Loucy (cell line): ENCODE data around the gene CLDN24.

ENCODE experiments used
- H2AFZ ChIP-seq: fragments of 200-600 bp; sonication (generic); 2 replicates; pipeline ENCODE4 v1.6.0; 2016; ENCODE audit warnings: antibody characterized with exemption, mild to moderate bottlenecking, low read length, moderate library complexity
- H3F3A ChIP-seq: fragments of 200-600 bp; 2 replicates; pipeline ENCODE4 v1.6.0; 2016; ENCODE audit warnings: antibody characterized with exemption, low read depth, mild to moderate bottlenecking
- H3K27me3 ChIP-seq: fragments of 200-600 bp; sonication (generic); 2 replicates; pipeline ENCODE4 v1.6.1; 2014; ENCODE audit warnings: low read length, mild to moderate bottlenecking; ENCODE audit not compliant: insufficient read depth, poor library complexity, severe bottlenecking
- H3K36me3 ChIP-seq: fragments of 200-600 bp; sonication (generic); 2 replicates; pipeline ENCODE4 v1.6.1; 2016; ENCODE audit warnings: low read length; ENCODE audit not compliant: insufficient read depth
- H3K4me1 ChIP-seq: fragments of 200-600 bp; sonication (generic); 2 replicates; pipeline ENCODE4 v1.5.1; 2014; ENCODE audit warnings: low read length, mild to moderate bottlenecking; ENCODE audit not compliant: insufficient read depth, poor library complexity, severe bottlenecking
- H3K4me2 ChIP-seq: fragments of 200-600 bp; sonication (generic); 2 replicates; pipeline ENCODE4 v1.6.0; 2014; ENCODE audit warnings: antibody characterized with exemption, low read length, low read depth, mild to moderate bottlenecking; ENCODE audit not compliant: poor library complexity, severe bottlenecking
- H3K4me3 ChIP-seq: fragments of 200-600 bp; sonication (generic); 2 replicates; pipeline ENCODE4 v1.5.1; 2014; ENCODE audit warnings: low read length, mild to moderate bottlenecking, mixed read lengths; ENCODE audit not compliant: poor library complexity, severe bottlenecking
- H3K79me2 ChIP-seq: fragments of 200-600 bp; sonication (generic); 2 replicates; pipeline ENCODE4 v1.6.1; 2014; ENCODE audit warnings: low read length; ENCODE audit not compliant: insufficient read depth
- H3K9ac ChIP-seq: fragments of 200-600 bp; sonication (generic); 2 replicates; pipeline ENCODE4 v1.6.0; 2014; ENCODE audit warnings: mild to moderate bottlenecking, low read depth, low read length, moderate library complexity; ENCODE audit not compliant: poor library complexity, severe bottlenecking
- H3K9me2 ChIP-seq: fragments of 200-600 bp; sonication (generic); replicated peaks from 2 replicates; pipeline ENCODE4 v1.6.1; 2016; ENCODE audit warnings: low read depth, low read length, mixed read lengths
- H3K9me3 ChIP-seq: fragments of 200-600 bp; sonication (generic); 2 replicates; pipeline ENCODE4 v1.6.1; 2014; ENCODE audit warnings: mild to moderate bottlenecking, antibody characterized with exemption, low read length, low read depth; ENCODE audit not compliant: insufficient read depth
- H4K20me1 ChIP-seq: fragments of 200-600 bp; sonication (generic); 2 replicates; pipeline ENCODE4 v1.6.0; 2014; ENCODE audit warnings: antibody characterized with exemption, low read length, mild to moderate bottlenecking; ENCODE audit not compliant: insufficient read depth, poor library complexity, severe bottlenecking
- EZH2phosphoT487 ChIP-seq: fragments of 200-600 bp; IDR thresholded peaks from 2 replicates; pipeline ENCODE4 v1.6.1; 2018; ENCODE audit warnings: antibody characterized with exemption, mild to moderate bottlenecking, moderate library complexity, borderline replicate concordance
- TF ChIP-seq, protein P1 (sequence below): fragments of 200-600 bp; sonication (generic); conservative IDR thresholded peaks from 2 replicates; pipeline ENCODE4 v1.5.1; 2014; ENCODE audit warnings: mild to moderate bottlenecking, antibody characterized with exemption, low read length

Gene CLDN24

DNA sequence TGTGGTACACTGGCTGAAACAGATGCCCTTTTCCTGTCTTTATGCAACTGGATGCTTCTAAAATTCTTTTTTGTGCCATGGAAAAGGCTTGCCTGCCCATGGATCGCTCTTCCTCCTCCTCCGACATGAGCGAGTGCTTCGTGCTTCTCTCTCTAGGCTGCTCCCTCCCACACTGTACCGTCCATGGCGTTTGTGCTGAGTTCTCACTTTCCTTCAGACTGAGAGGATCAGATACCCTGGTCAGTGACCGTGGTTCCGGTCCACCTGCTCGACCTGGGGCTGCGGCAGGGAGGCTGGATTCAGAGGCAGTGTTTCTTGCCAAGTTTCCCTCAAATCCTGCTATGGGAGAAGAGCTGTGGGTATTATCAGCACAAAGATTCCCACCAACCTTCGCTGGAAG, 10.2 kb upstream of the CLDN24 start:
- H3K4me1 ChIP-seq = no peaks in the 10 kb centered on the region
- H3F3A ChIP-seq = no peaks in the 10 kb centered on the region
- TF ChIP-seq, protein P1, sequence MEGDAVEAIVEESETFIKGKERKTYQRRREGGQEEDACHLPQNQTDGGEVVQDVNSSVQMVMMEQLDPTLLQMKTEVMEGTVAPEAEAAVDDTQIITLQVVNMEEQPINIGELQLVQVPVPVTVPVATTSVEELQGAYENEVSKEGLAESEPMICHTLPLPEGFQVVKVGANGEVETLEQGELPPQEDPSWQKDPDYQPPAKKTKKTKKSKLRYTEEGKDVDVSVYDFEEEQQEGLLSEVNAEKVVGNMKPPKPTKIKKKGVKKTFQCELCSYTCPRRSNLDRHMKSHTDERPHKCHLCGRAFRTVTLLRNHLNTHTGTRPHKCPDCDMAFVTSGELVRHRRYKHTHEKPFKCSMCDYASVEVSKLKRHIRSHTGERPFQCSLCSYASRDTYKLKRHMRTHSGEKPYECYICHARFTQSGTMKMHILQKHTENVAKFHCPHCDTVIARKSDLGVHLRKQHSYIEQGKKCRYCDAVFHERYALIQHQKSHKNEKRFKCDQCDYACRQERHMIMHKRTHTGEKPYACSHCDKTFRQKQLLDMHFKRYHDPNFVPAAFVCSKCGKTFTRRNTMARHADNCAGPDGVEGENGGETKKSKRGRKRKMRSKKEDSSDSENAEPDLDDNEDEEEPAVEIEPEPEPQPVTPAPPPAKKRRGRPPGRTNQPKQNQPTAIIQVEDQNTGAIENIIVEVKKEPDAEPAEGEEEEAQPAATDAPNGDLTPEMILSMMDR = no peak
- TF ChIP-seq EZH2phosphoT487 = no peak
- H3K4me2 ChIP-seq = no peak overlapping the region
- no peaks in the 10 kb centered on the region for H3K79me2 ChIP-seq
- no peak overlapping the region for H3K9ac ChIP-seq
- H2AFZ ChIP-seq = no peak overlapping the region
- H3K9me3 ChIP-seq = no peaks in the 10 kb centered on the region
- no peaks in the 10 kb centered on the region for H4K20me1 ChIP-seq
- H3K27me3 ChIP-seq = no peaks in the 10 kb centered on the region
- no peaks in the 10 kb centered on the region for H3K36me3 ChIP-seq
- H3K4me3 ChIP-seq = no peak overlapping the region
- H3K9me2 ChIP-seq = no peaks in the 10 kb centered on the region

DNA sequence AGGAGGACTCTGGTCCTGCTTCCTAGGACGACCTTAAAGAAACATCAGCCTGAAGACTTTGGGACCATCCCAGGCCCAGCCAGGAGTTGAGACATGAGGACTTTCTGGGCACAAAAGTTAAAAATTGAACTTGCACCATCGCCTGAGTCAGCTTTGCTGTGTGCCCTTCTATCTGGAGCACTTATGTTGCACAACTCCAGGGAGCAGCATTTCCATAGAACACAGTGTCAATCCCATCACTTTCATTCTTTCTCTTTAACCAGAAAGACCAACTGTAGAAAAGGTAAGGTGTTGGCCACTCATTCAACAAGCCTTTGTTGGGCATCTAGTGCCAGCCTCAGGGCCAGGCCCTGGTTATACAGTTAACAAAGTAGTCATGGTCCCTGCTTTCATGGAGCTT, 8.6 kb upstream of the CLDN24 start:
- Histone ChIP-seq H3K4me3 (no peak overlapping the region), H3K36me3 (no peaks in the 10 kb centered on the region), H3K27me3 (no peaks in the 10 kb centered on the region), H3K4me2 (no peak overlapping the region), H2AFZ (no peak overlapping the region), H3F3A (no peaks in the 10 kb centered on the region), H3K79me2 (no peaks in the 10 kb centered on the region), H3K4me1 (no peaks in the 10 kb centered on the region), H3K9me3 (no peaks in the 10 kb centered on the region), H4K20me1 (no peaks in the 10 kb centered on the region), H3K9ac (no peak overlapping the region), H3K9me2 (no peaks in the 10 kb centered on the region)
- no peak for TF ChIP-seq EZH2phosphoT487
- TF ChIP-seq, protein P1 = no peak

DNA sequence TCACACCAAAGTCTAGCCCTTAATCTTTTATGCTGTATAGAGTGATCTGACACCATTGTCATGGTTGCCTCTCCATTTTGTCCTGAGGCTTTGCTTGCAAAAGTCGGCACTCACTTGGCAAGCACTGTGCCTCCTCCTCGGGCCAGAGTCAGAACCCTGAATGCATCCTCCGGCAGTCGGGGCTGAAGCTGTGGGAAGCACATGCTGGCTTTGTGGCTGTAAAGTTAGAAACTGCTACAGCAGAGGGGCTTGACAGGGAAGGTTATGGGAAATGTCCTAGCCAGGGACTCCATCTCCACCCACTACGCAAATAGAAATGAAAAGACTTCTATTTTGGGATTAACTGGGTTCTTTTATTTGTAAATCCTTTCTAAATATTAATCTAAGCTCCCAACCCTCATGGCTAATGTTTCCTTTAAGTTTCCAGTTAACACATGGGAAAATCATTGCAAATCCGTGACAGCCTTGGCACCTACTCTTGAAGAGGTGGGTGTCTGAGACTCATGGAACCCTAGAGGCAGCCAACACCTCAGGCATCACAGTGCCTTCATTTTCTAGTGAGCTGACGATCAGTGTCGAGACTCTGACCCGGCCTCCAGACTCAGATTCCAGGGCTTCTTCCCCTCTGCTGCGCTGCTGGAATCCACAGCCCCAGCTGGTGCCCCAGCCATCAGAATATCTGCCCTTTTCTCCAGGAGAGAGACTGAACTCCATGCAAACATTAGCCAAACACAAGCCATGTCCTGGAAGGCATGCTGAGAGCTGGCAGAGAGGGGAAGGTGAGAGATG, 7.9 kb upstream of the CLDN24 start:
- no peaks in the 10 kb centered on the region for H3K4me1 ChIP-seq
- TF ChIP-seq, protein P1 = no peak
- TF ChIP-seq EZH2phosphoT487 = no peak
- no peaks in the 10 kb centered on the region for H3K36me3 ChIP-seq
- no peaks in the 10 kb centered on the region for H3F3A ChIP-seq
- H4K20me1 ChIP-seq = no peaks in the 10 kb centered on the region
- no peak overlapping the region for H3K4me2 ChIP-seq
- H3K4me3 ChIP-seq = no peak overlapping the region
- H3K9me2 ChIP-seq = no peaks in the 10 kb centered on the region
- H3K9me3 ChIP-seq = no peaks in the 10 kb centered on the region
- H3K79me2 ChIP-seq = no peaks in the 10 kb centered on the region
- H3K27me3 ChIP-seq = no peaks in the 10 kb centered on the region
- no peak overlapping the region for H3K9ac ChIP-seq
- no peak overlapping the region for H2AFZ ChIP-seq
